ENCODE data around the gene ANKRD34A.

The ANKRD34A gene

DNA sequence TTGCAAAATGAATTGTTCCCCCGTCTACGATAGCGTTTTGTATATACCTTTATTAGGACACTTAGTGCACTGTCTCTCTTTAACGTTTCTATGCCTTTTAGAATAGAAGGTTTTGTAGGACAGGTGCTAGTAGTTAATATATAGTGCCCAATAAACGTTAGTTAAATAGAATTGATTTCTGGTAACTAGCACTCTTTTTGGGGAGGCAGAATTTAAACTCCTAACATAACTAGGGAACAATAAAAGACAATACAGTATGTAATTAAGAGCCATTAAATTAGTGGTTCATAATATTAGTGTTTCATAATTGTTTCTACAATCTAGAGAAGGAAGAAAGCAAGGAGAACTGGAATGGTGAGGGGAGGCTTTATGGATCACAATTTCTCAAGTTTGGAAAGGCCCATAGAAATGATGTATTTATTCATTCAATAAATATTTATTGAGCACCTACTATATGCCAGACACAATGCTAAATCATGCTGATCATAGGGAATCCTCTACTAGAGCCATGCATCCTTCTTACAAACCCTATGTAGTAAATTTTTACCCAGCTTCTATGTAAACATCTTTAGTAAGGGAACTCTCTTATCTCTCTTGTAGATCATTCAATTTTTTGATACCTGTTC lies 857 bp upstream of the ANKRD34A start:
- no peak for FAIRE-seq

- no peak for FAIRE-seq
Observed at GRCh38 chr1:145963265-145964019, 933 bp downstream of the ANKRD34A start.

GRCh38 chr1:145962157-145963102 lies 1.9 kb downstream of the ANKRD34A start:
- no peak for FAIRE-seq

DNA sequence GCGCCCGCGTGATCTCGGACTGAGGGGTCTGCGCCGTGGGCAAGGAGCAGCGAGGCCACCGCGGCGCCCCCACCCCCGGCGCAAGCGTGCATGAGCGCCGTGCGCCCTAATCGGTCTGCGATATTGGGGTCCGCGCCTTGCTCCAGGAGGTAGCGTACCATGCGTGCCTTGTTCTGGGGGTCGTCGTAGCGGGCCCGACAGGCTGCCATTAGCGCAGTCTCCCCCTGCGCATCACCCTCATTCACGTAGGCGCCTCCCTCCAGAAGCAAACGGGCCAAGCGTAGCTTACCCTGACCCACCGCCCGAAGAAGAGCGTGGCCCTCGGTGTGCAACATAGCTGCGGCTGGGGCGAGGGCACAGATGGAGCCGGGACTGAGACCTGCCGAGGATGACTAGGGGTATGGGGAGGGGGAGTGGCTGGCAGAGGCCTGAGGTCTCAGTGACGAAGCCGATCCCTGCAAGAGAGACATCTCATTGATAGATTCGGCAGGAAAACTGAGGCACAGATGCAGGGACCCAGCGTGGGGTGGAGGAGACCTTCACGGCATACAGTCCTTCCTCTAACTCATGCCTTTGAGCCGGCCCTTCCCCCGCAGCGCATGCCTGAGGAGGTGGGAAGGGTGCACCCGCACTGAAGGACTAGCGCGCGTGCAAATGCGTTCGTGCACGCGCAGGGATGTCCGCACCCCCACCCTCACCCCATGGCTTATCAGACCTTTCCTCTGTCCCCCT lies 2.8 kb downstream of the ANKRD34A start:
- FAIRE-seq, result no peak

- FAIRE-seq, result no peak
Observed at GRCh38 chr1:145961109-145961424, 3.3 kb downstream of the ANKRD34A start.

GRCh38 chr1:145960468-145961108 lies 3.8 kb downstream of the ANKRD34A start:
- no peak for FAIRE-seq

GRCh38 chr1:145959957-145960467 lies 4.4 kb downstream of the ANKRD34A start:
- FAIRE-seq, result no peak

DNA sequence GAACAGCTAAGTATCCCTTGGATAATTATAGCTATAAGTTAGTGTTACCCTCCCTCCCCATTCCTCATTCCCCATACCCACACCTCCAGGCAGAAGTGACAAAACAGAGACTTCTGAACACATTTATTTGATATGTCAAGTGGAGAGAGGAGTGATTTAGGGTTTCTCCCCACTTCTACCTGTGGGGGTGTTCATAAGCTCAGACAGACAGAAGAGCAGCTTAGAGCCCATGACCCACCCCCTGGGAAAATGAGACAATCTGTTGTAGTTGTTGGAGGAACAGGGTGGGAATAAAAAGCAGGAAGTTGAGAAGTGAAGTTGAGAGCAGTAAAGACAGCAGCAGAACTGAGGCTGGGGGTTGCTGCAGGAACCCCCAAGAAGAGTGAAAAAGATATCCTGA lies 5.0 kb downstream of the ANKRD34A start:
- FAIRE-seq, result no peak

DNA sequence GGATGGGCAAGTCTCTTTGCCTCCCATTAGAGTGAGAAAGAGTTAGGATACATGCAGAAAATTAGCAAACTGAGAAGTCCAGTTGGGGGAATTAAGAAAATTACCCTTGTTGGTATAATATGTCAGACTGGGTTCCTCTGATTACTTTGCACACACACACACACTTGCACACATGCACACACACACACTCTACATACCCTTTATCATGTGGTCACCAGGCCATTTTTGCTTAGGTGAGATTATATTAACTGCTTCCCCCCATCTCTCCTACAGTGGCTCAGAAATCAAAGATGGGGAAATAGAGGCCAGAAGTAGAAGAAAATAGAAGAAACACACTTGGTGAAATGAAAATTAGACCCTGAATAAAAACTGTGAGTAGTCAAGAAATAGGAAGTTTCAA lies 5.6 kb downstream of the ANKRD34A start:
- FAIRE-seq, result no peak

DNA sequence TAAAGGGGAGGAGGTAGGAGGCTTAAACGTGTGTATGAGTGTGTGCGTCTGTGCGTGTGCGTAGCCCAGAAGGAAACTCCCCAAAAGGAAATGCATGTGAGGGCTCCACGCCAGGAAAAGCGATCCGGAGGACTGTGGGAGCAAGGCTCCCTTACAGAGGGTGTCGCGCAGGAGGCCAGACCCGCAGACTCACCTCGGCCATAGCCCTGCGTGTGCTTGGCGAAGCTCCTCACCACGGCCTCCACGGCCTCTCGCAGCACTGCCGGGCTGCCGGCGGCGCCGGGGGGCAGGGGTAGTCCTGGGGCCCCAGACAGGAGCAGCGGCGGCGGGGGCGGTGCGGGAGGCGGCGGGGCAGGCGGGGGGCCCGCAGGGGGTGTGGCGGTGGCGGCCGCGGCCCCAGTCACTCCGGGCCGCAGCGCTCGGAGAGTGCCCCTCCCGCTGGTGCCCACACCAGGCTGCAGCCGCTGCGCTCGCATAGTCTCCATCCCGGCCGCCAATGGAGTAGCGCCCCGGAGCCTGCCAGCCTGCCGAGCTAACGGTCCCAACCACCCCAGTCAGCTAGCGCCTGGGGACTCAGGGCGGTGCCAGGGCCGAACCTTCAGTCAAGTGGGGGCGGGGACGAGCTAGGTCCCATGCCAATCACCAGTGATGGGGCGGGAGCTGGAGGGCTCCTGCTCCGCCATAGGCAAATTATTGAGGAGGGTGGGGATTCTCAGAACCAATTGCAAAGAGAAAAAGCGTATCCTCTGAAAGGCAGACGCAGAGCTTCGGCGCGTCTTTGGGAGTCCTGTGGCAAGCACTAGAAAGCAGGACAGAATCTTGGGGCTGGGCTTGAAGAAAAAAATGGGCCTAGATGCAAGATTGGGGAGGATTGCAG lies 6.7 kb downstream of the ANKRD34A start, which contains the start of gene LIX1L:
TSS of gene LIX1L (minus strand) at position 575 of the 877 bp plus-strand sequence. CDS start at position 485, 90 bp downstream.
- peak; percentile 84 for FAIRE-seq

GRCh38 chr1:145956781-145957442 lies 7.5 kb downstream of the ANKRD34A start:
- no peak for FAIRE-seq

DNA sequence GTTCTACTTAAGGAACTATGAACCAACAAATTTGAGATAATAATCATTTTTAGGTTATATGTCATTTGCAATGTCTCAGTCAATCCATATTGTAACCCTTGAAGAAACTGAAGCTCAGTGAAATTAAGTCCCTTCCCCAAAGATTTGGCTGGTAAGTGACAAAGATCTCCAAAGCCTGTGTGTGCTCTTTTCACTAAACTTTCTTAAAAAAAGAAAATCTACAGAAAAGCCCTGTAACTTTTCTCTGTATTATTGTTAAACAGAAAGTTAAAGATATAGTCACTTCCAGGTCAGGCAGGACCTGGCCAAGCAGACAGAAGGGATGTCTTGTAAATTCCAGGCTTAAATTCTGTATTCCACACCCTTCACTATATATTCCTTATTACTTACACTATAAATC lies 8.0 kb downstream of the ANKRD34A start:
- no peak for FAIRE-seq

DNA sequence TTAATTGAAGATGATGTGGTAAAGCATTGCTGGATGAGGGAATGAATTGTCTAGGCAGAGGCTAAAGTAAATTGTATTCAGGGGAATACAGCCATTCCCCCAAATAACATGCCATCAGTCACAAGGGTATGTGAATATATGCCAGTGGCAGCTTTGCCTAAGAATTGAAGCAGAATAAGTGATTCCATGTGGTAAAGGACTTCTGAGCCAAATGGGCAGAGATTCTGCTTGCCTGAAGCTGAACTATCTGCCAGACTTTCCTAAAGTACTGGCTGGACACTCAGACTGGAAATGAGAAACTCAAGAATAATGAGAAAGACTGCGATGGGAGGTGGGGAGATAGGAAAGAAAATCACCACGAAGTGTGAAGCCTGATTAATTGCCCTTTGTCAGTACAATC lies 8.9 kb downstream of the ANKRD34A start:
- no peak for FAIRE-seq

- no peak for FAIRE-seq
Observed at GRCh38 chr1:145953861-145954260, 10.5 kb downstream of the ANKRD34A start.

DNA sequence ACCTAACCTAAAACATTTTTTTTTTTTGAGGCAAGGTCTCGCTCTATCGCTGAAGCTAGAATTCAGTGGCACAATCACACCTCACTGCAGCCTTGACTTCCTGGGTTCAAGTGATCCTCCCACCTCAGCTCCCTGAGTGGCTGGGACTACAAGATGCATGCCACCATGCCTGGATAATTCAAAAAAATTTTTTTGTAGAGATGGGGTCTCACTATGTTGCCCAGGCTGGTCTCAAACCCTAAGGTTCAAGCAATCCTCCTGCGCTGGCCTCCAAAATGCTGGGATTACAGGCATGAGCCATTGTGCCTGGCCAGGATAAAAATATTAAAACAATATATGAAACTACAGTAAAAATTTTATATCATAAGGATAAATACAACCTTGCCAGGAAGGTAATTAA lies 11.5 kb downstream of the ANKRD34A start:
- FAIRE-seq, result no peak

DNA sequence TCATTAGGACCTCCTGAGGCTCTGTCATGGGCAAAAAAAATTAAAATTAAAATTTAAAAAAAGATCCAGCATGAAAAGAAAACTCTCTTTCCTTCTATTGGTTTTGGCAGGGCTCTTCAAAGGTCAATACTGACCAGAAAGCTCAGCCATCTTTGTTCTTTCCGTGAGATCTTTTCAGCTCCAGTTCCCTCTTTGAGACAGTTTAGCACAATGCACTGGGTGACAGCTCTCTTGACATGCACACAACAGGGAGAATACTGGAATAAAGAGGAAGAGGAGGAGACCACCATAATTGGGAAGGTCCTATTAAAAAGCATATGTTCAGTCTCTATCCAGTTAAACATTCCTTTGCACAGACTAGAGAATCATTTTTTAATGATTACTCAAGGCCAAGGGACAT lies 12.8 kb downstream of the ANKRD34A start:
- no peak for FAIRE-seq

- no peak for FAIRE-seq
Observed at GRCh38 chr1:145949219-145949618, 15.2 kb downstream of the ANKRD34A start.

DNA sequence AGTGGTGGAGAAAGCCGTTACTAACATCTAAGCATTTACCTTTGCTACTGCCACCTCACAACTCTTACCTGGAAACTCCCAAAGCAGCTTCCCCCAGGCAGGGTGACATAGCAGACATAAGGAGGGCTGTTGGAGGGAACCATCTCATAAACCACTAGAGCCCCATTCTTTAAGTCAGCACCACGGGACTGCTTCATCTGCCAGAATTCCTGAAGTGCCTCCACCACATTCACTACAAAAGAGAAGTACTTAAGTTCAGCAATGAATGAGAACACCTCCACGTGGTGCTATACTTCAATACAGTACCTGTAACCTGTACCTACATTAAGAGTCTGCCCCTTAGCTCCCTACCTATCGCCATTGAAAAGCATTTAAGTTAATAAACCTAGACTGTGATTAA lies 16.8 kb downstream of the ANKRD34A start:
- FAIRE-seq, result no peak

DNA sequence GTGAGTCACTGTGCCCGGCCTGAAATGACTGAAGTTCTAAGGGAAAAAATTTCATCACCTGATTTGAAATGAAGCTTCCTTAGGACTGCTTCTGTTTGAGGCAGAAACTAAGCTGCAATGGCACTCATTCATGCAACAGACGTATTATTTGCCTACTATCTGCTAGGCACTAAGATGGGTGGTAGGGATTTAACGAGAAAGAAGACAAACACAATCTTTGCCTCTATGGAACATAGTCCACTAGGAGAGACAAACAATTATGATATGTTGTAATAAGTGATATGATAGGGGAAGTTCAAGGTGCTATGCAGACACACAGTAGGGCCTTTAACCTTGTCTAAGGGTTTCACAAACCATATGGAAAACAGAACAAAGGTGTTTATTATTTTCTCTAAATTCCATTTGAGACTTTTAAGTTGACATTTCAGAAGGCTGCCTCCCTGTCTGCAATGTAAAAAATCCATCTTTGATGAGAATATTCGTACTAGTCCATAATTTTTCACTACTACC lies 17.8 kb downstream of the ANKRD34A start:
- no peak for FAIRE-seq

- no peak for FAIRE-seq
Observed at GRCh38 chr1:145944532-145944931, 19.8 kb downstream of the ANKRD34A start.
